Mesendoderm (in vitro differentiated cells): ENCODE results near the gene FREM2. TPM values are rescaled to one million over a fixed set of nuclear protein-coding genes. Genes with fewer than 3 reads are reported as not detected.

ENCODE experiments used
- DNase-seq: peaks from one replicate; pipeline ENCODE4 v3.0.0; 2013
- H2AK5ac ChIP-seq: 2 replicates; pipeline ENCODE4 v1.6.1; 2013; ENCODE audit warnings: low read length, inconsistent platforms
- H2BK120ac ChIP-seq: 2 replicates; pipeline ENCODE4 v1.6.1; 2013; ENCODE audit warnings: low read depth, mild to moderate bottlenecking, low read length, moderate library complexity, mixed read lengths
- H2BK15ac ChIP-seq: replicated peaks from 2 replicates; pipeline ENCODE4 v1.6.1; 2013; ENCODE audit warnings: low read depth, mild to moderate bottlenecking, moderate library complexity
- H2BK5ac ChIP-seq: 2 replicates; pipeline ENCODE4 v1.6.1; 2013; ENCODE audit warnings: low read length, inconsistent platforms
- H3K18ac ChIP-seq: 2 replicates; pipeline ENCODE4 v1.6.1; 2013; ENCODE audit warnings: mild to moderate bottlenecking, low read length, mixed read lengths
- H3K23ac ChIP-seq: one replicate; pipeline ENCODE4 v1.6.1; 2013; ENCODE audit warnings: low read length
- H3K27ac ChIP-seq: 2 replicates; pipeline ENCODE4 v1.5.1; 2013; ENCODE audit warnings: low read depth, mild to moderate bottlenecking, inconsistent platforms, low read length, moderate library complexity
- H3K27me3 ChIP-seq: 2 replicates; pipeline ENCODE4 v1.6.1; 2013; ENCODE audit warnings: low read length, control low read depth, mild to moderate bottlenecking, inconsistent platforms; ENCODE audit not compliant: insufficient read depth, poor library complexity
- H3K36me3 ChIP-seq: 2 replicates; pipeline ENCODE4 v1.6.1; 2013; ENCODE audit warnings: low read length, inconsistent platforms; ENCODE audit not compliant: control insufficient read depth, insufficient read depth
- H3K4ac ChIP-seq: one replicate; pipeline ENCODE4 v1.6.1; 2013; ENCODE audit warnings: low read depth, mild to moderate bottlenecking, low read length, moderate library complexity
- H3K4me1 ChIP-seq: 2 replicates; pipeline ENCODE4 v1.6.1; 2013; ENCODE audit warnings: low read depth, low read length, inconsistent platforms; ENCODE audit not compliant: control insufficient read depth
- H3K4me2 ChIP-seq: 2 replicates; pipeline ENCODE4 v1.6.1; 2013; ENCODE audit warnings: low read length
- H3K4me3 ChIP-seq: 2 replicates; pipeline ENCODE4 v1.5.1; 2013; ENCODE audit warnings: mild to moderate bottlenecking, low read length
- H3K56ac ChIP-seq: one replicate; pipeline ENCODE4 v1.6.1; 2013; ENCODE audit warnings: low read length
- H3K79me1 ChIP-seq: 2 replicates; pipeline ENCODE4 v1.6.1; 2013; ENCODE audit warnings: low read length, inconsistent platforms
- H3K79me2 ChIP-seq: 2 replicates; pipeline ENCODE4 v1.6.1; 2013; ENCODE audit warnings: mild to moderate bottlenecking, low read length; ENCODE audit not compliant: control insufficient read depth, insufficient read depth
- H3K9ac ChIP-seq: 2 replicates; pipeline ENCODE4 v1.6.1; 2013; ENCODE audit warnings: low read length, inconsistent platforms
- H4K5ac ChIP-seq: one replicate; pipeline ENCODE4 v1.6.1; 2013; ENCODE audit warnings: low read length
- H4K8ac ChIP-seq: one replicate; pipeline ENCODE4 v1.6.1; 2013; ENCODE audit warnings: low read depth, mild to moderate bottlenecking, control low read depth, low read length, moderate library complexity
- WGBS: extraction: QIAGEN DNeasy Blood & Tissue Kit; methylation state at CpG from one replicate; pipeline ENCODE4 v1.1.7; 2013; ENCODE audit warnings: low lambda C conversion rate, missing lambda C conversion rate; ENCODE audit not compliant: insufficient coverage; ENCODE audit errors: extremely low coverage; 5-methylcytosine and 5-hydroxymethylcytosine counted together
- polyA plus RNA-seq, 2 experiments: library from polyadenylated mRNA; stranded (reverse); fragments of 200-250 nt; gene quantifications; one replicate each; pipeline ENCODE4 v1.2.3, GENCODE V29; 2013

Gene FREM2, protein sequence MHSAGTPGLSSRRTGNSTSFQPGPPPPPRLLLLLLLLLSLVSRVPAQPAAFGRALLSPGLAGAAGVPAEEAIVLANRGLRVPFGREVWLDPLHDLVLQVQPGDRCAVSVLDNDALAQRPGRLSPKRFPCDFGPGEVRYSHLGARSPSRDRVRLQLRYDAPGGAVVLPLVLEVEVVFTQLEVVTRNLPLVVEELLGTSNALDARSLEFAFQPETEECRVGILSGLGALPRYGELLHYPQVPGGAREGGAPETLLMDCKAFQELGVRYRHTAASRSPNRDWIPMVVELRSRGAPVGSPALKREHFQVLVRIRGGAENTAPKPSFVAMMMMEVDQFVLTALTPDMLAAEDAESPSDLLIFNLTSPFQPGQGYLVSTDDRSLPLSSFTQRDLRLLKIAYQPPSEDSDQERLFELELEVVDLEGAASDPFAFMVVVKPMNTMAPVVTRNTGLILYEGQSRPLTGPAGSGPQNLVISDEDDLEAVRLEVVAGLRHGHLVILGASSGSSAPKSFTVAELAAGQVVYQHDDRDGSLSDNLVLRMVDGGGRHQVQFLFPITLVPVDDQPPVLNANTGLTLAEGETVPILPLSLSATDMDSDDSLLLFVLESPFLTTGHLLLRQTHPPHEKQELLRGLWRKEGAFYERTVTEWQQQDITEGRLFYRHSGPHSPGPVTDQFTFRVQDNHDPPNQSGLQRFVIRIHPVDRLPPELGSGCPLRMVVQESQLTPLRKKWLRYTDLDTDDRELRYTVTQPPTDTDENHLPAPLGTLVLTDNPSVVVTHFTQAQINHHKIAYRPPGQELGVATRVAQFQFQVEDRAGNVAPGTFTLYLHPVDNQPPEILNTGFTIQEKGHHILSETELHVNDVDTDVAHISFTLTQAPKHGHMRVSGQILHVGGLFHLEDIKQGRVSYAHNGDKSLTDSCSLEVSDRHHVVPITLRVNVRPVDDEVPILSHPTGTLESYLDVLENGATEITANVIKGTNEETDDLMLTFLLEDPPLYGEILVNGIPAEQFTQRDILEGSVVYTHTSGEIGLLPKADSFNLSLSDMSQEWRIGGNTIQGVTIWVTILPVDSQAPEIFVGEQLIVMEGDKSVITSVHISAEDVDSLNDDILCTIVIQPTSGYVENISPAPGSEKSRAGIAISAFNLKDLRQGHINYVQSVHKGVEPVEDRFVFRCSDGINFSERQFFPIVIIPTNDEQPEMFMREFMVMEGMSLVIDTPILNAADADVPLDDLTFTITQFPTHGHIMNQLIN (N-terminal part only)
- 2.3 TPM for polyA plus RNA-seq (2013, experiment 1 of 2)
- 2.4 TPM for polyA plus RNA-seq (2013, experiment 2 of 2)

DNA sequence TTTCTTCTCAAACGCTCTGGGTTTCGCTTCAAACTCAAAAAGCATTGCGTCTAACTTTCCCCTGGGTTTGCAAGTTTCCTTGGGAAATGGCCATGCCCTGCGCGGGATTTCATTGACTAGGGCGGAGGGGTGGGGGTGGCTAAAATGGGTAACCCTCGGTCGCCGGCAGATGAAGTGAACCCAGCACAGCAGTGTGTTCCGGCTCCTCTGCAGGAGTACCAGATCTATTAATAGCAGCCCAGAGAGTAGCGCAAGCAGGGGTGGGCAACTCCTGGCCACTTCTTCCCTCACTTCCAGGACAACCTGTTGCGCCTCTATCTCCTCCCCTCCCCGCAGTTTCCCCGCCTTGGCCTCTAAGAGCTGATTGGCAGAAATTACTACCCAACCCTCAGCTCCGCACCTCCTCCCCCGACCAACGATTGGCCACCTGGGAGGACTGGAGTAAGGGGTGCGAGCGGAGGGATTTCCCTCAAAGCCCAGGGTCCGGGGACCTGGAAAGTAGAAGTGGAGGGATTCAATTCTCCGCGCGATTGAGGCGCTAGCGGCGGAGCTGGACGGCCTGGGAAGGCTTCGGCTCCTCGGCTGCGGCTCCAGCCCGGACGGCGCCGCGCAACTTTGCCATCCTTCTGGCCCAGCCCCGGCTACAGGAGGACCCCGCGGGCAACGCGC, at the start of gene FREM2:
TSS of gene FREM2 (plus strand) at position 501 of the 669 bp plus-strand sequence. CDS start 268 bp downstream, outside the sequence.
- no peak within 1 kb of the TSS for H2BK15ac ChIP-seq
- H2BK120ac ChIP-seq, result no peak within 1 kb of the TSS
- no peak within 1 kb of the TSS for H2AK5ac ChIP-seq
- H3K27me3 ChIP-seq, result no peaks in the 10 kb centered on the region
- no peaks in the 10 kb centered on the region for H3K79me1 ChIP-seq
- H3K4me2 ChIP-seq, result peak within 1 kb of the TSS; percentile 98
- H4K5ac ChIP-seq, result no peak within 1 kb of the TSS
- H3K9ac ChIP-seq, result peak within 1 kb of the TSS; percentile 59
- DNase-seq, result peak; percentile 98
- no peaks in the 10 kb centered on the region for H3K4me1 ChIP-seq
- peak within 1 kb of the TSS; percentile 80 for H3K56ac ChIP-seq
- H3K23ac ChIP-seq, result peak within 1 kb of the TSS; percentile 39
- H3K79me2 ChIP-seq, result no peaks in the 10 kb centered on the region
- no peaks in the 10 kb centered on the region for H3K36me3 ChIP-seq
- peak within 1 kb of the TSS; percentile 67 for H3K4me3 ChIP-seq
- no peak within 1 kb of the TSS for H4K8ac ChIP-seq
- H2BK5ac ChIP-seq, result no peak within 1 kb of the TSS
- no peak within 1 kb of the TSS for H3K4ac ChIP-seq
- WGBS, result no CpG with 5 or more reads among the region's 40 CpGs
- H3K18ac ChIP-seq, result peak within 1 kb of the TSS; percentile 15
- H3K27ac ChIP-seq, result peak within 1 kb of the TSS; percentile 65

GRCh38 chr13:38637576-38637975, 49.3 kb upstream of the FREM2 start:
- Histone ChIP-seq H4K5ac (no peak overlapping the region), H3K36me3 (no peaks in the 10 kb centered on the region), H3K18ac (no peak overlapping the region), H3K23ac (no peak overlapping the region), H3K79me1 (no peaks in the 10 kb centered on the region), H2BK120ac (no peak overlapping the region), H2BK15ac (no peak overlapping the region), H3K56ac (no peak overlapping the region), H4K8ac (no peak overlapping the region), H3K27me3 (no peaks in the 10 kb centered on the region), H3K79me2 (no peaks in the 10 kb centered on the region), H3K4me2 (no peak overlapping the region), H2AK5ac (no peak overlapping the region), H3K4ac (no peak overlapping the region), H3K4me1 (no peaks in the 10 kb centered on the region), H3K27ac (no peak overlapping the region), H2BK5ac (no peak overlapping the region), H3K4me3 (no peak overlapping the region), H3K9ac (no peak overlapping the region)
- WGBS, result no CpG with 5 or more reads among the region's 3 CpGs
- no peak for DNase-seq

- H3K4me1 ChIP-seq, result no peaks in the 10 kb centered on the region
- no peak overlapping the region for H3K9ac ChIP-seq
- H3K27me3 ChIP-seq, result no peaks in the 10 kb centered on the region
- no peak overlapping the region for H3K4ac ChIP-seq
- H3K23ac ChIP-seq, result no peak overlapping the region
- H2BK120ac ChIP-seq, result no peak overlapping the region
- no peak overlapping the region for H3K4me2 ChIP-seq
- H2AK5ac ChIP-seq, result no peak overlapping the region
- no peak overlapping the region for H3K27ac ChIP-seq
- no peak overlapping the region for H3K18ac ChIP-seq
- no peaks in the 10 kb centered on the region for H3K79me1 ChIP-seq
- no peak overlapping the region for H4K8ac ChIP-seq
- H4K5ac ChIP-seq, result no peak overlapping the region
- DNase-seq, result no peak
- H3K56ac ChIP-seq, result no peak overlapping the region
- WGBS, result no CpG with 5 or more reads among the region's 5 CpGs
- H3K79me2 ChIP-seq, result no peaks in the 10 kb centered on the region
- no peak overlapping the region for H3K4me3 ChIP-seq
- H3K36me3 ChIP-seq, result no peaks in the 10 kb centered on the region
- no peak overlapping the region for H2BK15ac ChIP-seq
- no peak overlapping the region for H2BK5ac ChIP-seq
Observed at GRCh38 chr13:38641164-38641948, 45.5 kb upstream of the FREM2 start.

- Histone ChIP-seq H3K18ac (no peak overlapping the region), H2BK15ac (no peak overlapping the region), H3K4me2 (no peak overlapping the region), H3K56ac (no peak overlapping the region), H3K79me2 (no peaks in the 10 kb centered on the region), H3K9ac (no peak overlapping the region), H4K5ac (no peak overlapping the region), H3K79me1 (no peaks in the 10 kb centered on the region), H2BK5ac (no peak overlapping the region), H4K8ac (no peak overlapping the region), H3K4ac (no peak overlapping the region), H2BK120ac (no peak overlapping the region), H3K4me3 (no peak overlapping the region), H3K36me3 (no peaks in the 10 kb centered on the region), H3K27ac (no peak overlapping the region), H3K27me3 (no peaks in the 10 kb centered on the region), H2AK5ac (no peak overlapping the region), H3K23ac (no peak overlapping the region), H3K4me1 (no peaks in the 10 kb centered on the region)
- WGBS, result no CpG with 5 or more reads among the region's 1 CpG
- DNase-seq, result no peak
Observed at GRCh38 chr13:38647312-38647711, 39.6 kb upstream of the FREM2 start.

- Histone ChIP-seq H3K27me3 (no peaks in the 10 kb centered on the region), H2BK120ac (no peak overlapping the region), H3K4me3 (no peak overlapping the region), H2BK5ac (no peak overlapping the region), H2AK5ac (no peak overlapping the region), H3K79me1 (no peaks in the 10 kb centered on the region), H3K4me2 (no peak overlapping the region), H3K4me1 (no peaks in the 10 kb centered on the region), H3K56ac (no peak overlapping the region), H4K8ac (no peak overlapping the region), H3K36me3 (no peaks in the 10 kb centered on the region), H3K27ac (no peak overlapping the region), H4K5ac (no peak overlapping the region), H3K18ac (no peak overlapping the region), H2BK15ac (no peak overlapping the region), H3K79me2 (no peaks in the 10 kb centered on the region), H3K4ac (no peak overlapping the region), H3K23ac (no peak overlapping the region), H3K9ac (no peak overlapping the region)
- WGBS, result no CpG with 5 or more reads among the region's 1 CpG
- DNase-seq, result no peak
Observed at GRCh38 chr13:38648912-38649311, 38.0 kb upstream of the FREM2 start.
